KMS-11 (cell line): ENCODE results near the gene BCL2L11.

ENCODE experiments used
- H2AFZ ChIP-seq: fragments of 200-600 bp; sonication (generic); 2 replicates; pipeline ENCODE4 v1.6.1; 2016; ENCODE audit warnings: antibody characterized with exemption, mixed run types, low read depth
- H3K27ac ChIP-seq: fragments of 200-600 bp; sonication (generic); 2 replicates; pipeline ENCODE4 v1.6.1; 2016; ENCODE audit warnings: mild to moderate bottlenecking, mixed run types
- H3K27me3 ChIP-seq: fragments of 200-600 bp; sonication (generic); 2 replicates; pipeline ENCODE4 v1.6.1; 2017; ENCODE audit warnings: mild to moderate bottlenecking, low read depth, mixed run types, moderate library complexity; ENCODE audit not compliant: insufficient read depth
- H3K36me3 ChIP-seq: fragments of 200-600 bp; sonication (generic); 2 replicates; pipeline ENCODE4 v1.6.1; 2017; ENCODE audit warnings: mild to moderate bottlenecking, mixed run types; ENCODE audit not compliant: insufficient read depth
- H3K4me1 ChIP-seq: fragments of 200-600 bp; sonication (generic); 2 replicates; pipeline ENCODE4 v1.6.1; 2016; ENCODE audit warnings: mild to moderate bottlenecking, low read depth, mixed run types; ENCODE audit not compliant: poor library complexity, severe bottlenecking
- H3K4me2 ChIP-seq: fragments of 200-600 bp; sonication (generic); 2 replicates; pipeline ENCODE4 v1.7.0; 2016; ENCODE audit warnings: mild to moderate bottlenecking, mixed run types
- H3K4me3 ChIP-seq: fragments of 200-600 bp; sonication (generic); IDR thresholded peaks from 2 replicates; pipeline ENCODE4 v1.6.1; 2017; ENCODE audit warnings: low read depth, low read length, mixed read lengths; ENCODE audit not compliant: insufficient read depth
- H3K79me2 ChIP-seq: fragments of 200-600 bp; sonication (generic); 2 replicates; pipeline ENCODE4 v1.6.1; 2016; ENCODE audit warnings: low read depth, mixed run types; ENCODE audit not compliant: insufficient read depth
- H3K9ac ChIP-seq: fragments of 200-600 bp; sonication (generic); 2 replicates; pipeline ENCODE4 v1.6.1; 2016; ENCODE audit warnings: mild to moderate bottlenecking, mixed run types
- H4K20me1 ChIP-seq: fragments of 200-600 bp; sonication (generic); 2 replicates; pipeline ENCODE4 v1.6.1; 2016; ENCODE audit warnings: mild to moderate bottlenecking, mixed run types; ENCODE audit not compliant: insufficient read depth
- CTCF ChIP-seq: fragments of 200-600 bp; sonication (generic); conservative IDR thresholded peaks from 2 replicates; pipeline ENCODE4 v1.6.1; 2017; ENCODE audit warnings: low read depth, mild to moderate bottlenecking, antibody characterized with exemption, low read length, moderate library complexity, mixed read lengths

The BCL2L11 gene

GRCh38 chr2:111173338-111173737 lies 52.6 kb downstream of the BCL2L11 start:
- H3K4me2 ChIP-seq, result no peak overlapping the region
- TF ChIP-seq CTCF, result no peak

GRCh38 chr2:111173856-111174255 lies 53.1 kb downstream of the BCL2L11 start:
- Histone ChIP-seq H3K4me2 (no peak overlapping the region), H3K27ac (no peak overlapping the region), H3K9ac (no peak overlapping the region), H3K36me3 (no peaks in the 10 kb centered on the region), H3K4me1 (peaks cover 2% of the 10 kb centered on the region), H2AFZ (no peak overlapping the region), H3K4me3 (no peak overlapping the region), H3K79me2 (no peaks in the 10 kb centered on the region), H4K20me1 (no peaks in the 10 kb centered on the region), H3K27me3 (no peaks in the 10 kb centered on the region)
- TF ChIP-seq CTCF, result no peak

More at GRCh38 chr2:111173338-111173737, 52.6 kb downstream of the BCL2L11 start:
- Histone ChIP-seq H3K79me2 (no peaks in the 10 kb centered on the region), H3K27ac (no peak overlapping the region), H3K27me3 (no peaks in the 10 kb centered on the region), H3K4me3 (no peak overlapping the region), H3K9ac (no peak overlapping the region), H2AFZ (no peak overlapping the region), H3K36me3 (no peaks in the 10 kb centered on the region), H3K4me1 (peaks cover 7% of the 10 kb centered on the region), H4K20me1 (no peaks in the 10 kb centered on the region)

- H3K27ac ChIP-seq, result no peak overlapping the region
- H3K36me3 ChIP-seq, result no peaks in the 10 kb centered on the region
- no peak overlapping the region for H3K9ac ChIP-seq
- H3K27me3 ChIP-seq, result no peaks in the 10 kb centered on the region
- H3K4me2 ChIP-seq, result no peak overlapping the region
- no peaks in the 10 kb centered on the region for H3K4me1 ChIP-seq
- no peaks in the 10 kb centered on the region for H4K20me1 ChIP-seq
- H3K79me2 ChIP-seq, result no peaks in the 10 kb centered on the region
- TF ChIP-seq CTCF, result no peak
- no peak overlapping the region for H3K4me3 ChIP-seq
- no peak overlapping the region for H2AFZ ChIP-seq
Observed at GRCh38 chr2:111175615-111176014, 54.9 kb downstream of the BCL2L11 start.

- no peaks in the 10 kb centered on the region for H3K27me3 ChIP-seq
- H3K36me3 ChIP-seq, result no peaks in the 10 kb centered on the region
- no peak overlapping the region for H3K4me2 ChIP-seq
- no peaks in the 10 kb centered on the region for H3K79me2 ChIP-seq
- no peaks in the 10 kb centered on the region for H3K4me1 ChIP-seq
- no peak overlapping the region for H3K4me3 ChIP-seq
- H3K9ac ChIP-seq, result no peak overlapping the region
- H2AFZ ChIP-seq, result no peak overlapping the region
- TF ChIP-seq CTCF, result no peak
- no peaks in the 10 kb centered on the region for H4K20me1 ChIP-seq
- H3K27ac ChIP-seq, result no peak overlapping the region
Observed at GRCh38 chr2:111176388-111176787, 55.7 kb downstream of the BCL2L11 start.
